HCT116 (cell line): ENCODE measurements around the gene ITLN1. TPM values are rescaled to one million over a fixed set of nuclear protein-coding genes. Genes with fewer than 3 reads are reported as not detected.

Experiments
- ATAC-seq: fragments of 200-7000 bp; cut with Tn5 transposase; 2 replicates; pipeline ENCODE4 v1.9.1; 2020; ENCODE audit warnings: mild to moderate bottlenecking, moderate library complexity
- BruUV-seq: library from RNA; stranded (reverse); fragments of 400-500 nt; replicated peaks from 2 replicates; lab custom pipeline; 2021; lab: Mats Ljungman, UMichigan
- CTCF ChIA-PET: fragments of 300-600 bp; sonication (Branson Sonifier 250); formaldehyde crosslinking; loops from one replicate; lab custom pipeline; 2021; ENCODE audit warnings: antibody characterized with exemption; lab: Charles Lee
- POLR2A ChIA-PET: fragments of 300-600, 350-600 bp; sonication (Branson Sonifier 250); formaldehyde crosslinking; loops from one replicate; lab custom pipeline; 2021; ENCODE audit warnings: antibody characterized with exemption; lab: Charles Lee
- RAD21 ChIA-PET, 2 experiments: fragments of 300-600 bp; sonication (Branson Sonifier 250); formaldehyde crosslinking; loops; one replicate each; lab custom pipeline; 2023; ENCODE audit warnings: low total read pairs in 2 of 2; ENCODE audit not compliant: uncharacterized antibody in 2 of 2, unreplicated experiment in 2 of 2, low non-redundant PET in 1 of 2; lab: Charles Lee
- DNase-seq: peaks from one replicate; pipeline ENCODE4 v3.0.0-alpha.2; 2010; ENCODE audit warnings: low read depth, low spot score
- H2AFZ ChIP-seq: fragments of 200-600 bp; shearing (Covaris generic), sonication (generic); 2 replicates; pipeline ENCODE4 v1.6.1; 2017; ENCODE audit warnings: low read depth, mixed run types, mixed read lengths, antibody characterized with exemption, low read length; ENCODE audit not compliant: poor library complexity, severe bottlenecking
- H3K27ac ChIP-seq: 2 replicates; pipeline ENCODE4 v1.5.1; 2012; ENCODE audit warnings: low read depth, low read length
- H3K27me3 ChIP-seq: fragments of 200-600 bp; sonication (generic); 2 replicates; pipeline ENCODE4 v1.6.1; 2016; ENCODE audit warnings: mixed run types, low read length, mixed read lengths; ENCODE audit not compliant: insufficient read depth
- H3K36me3 ChIP-seq, 2 experiments: fragments of 200-500 bp in 1 of 2; fragments of 200-600 bp in 1 of 2; sonication (Bioruptor generic) in 1 of 2; sonication (generic) in 1 of 2; 2 replicates each; pipeline versions ENCODE4 v1.5.1 to v1.6.1; 2014 to 2016; ENCODE audit warnings: low read length in 2 of 2, inconsistent platforms in 1 of 2, mixed read lengths in 1 of 2, mixed run types in 1 of 2; ENCODE audit not compliant: insufficient read depth in 2 of 2, control insufficient read depth in 1 of 2
- H3K4me1 ChIP-seq, 2 experiments: fragments of 200-600 bp in 1 of 2; sonication (generic) in 1 of 2; 2 replicates each; pipeline versions ENCODE4 v1.5.1 to v1.6.1; 2012 to 2017; ENCODE audit warnings: low read length in 2 of 2, inconsistent platforms in 1 of 2, mild to moderate bottlenecking in 1 of 2, mixed read lengths in 1 of 2, mixed run types in 1 of 2, moderate library complexity in 1 of 2; ENCODE audit not compliant: insufficient read depth in 2 of 2, control insufficient read depth in 1 of 2
- H3K4me2 ChIP-seq: fragments of 200-600 bp; sonication (generic); 2 replicates; pipeline ENCODE4 v1.6.1; 2017; ENCODE audit warnings: mixed run types, low read length, mixed read lengths
- H3K4me3 ChIP-seq, 2 experiments: fragments of 200-600 bp in 1 of 2; sonication (generic) in 1 of 2; replicated peaks in 1 of 2; 2 replicates each; pipeline ENCODE4 v1.5.1; 2011 to 2016; ENCODE audit warnings: low read length in 2 of 2, control low read depth in 1 of 2, low read depth in 1 of 2, mild to moderate bottlenecking in 1 of 2, mixed read lengths in 1 of 2, mixed run types in 1 of 2
- H3K79me2 ChIP-seq: fragments of 200-600 bp; sonication (generic); 2 replicates; pipeline ENCODE4 v1.6.1; 2017; ENCODE audit warnings: mild to moderate bottlenecking, mixed run types, low read length, moderate library complexity, mixed read lengths; ENCODE audit not compliant: insufficient read depth
- H3K9ac ChIP-seq: fragments of 200-600 bp; sonication (generic); 2 replicates; pipeline ENCODE4 v1.6.1; 2016; ENCODE audit warnings: low read length, mixed read lengths
- H3K9me2 ChIP-seq: fragments of 200-600 bp; sonication (generic), shearing (Covaris generic); 2 replicates; pipeline ENCODE4 v1.6.1; 2017; ENCODE audit warnings: mixed run types, mild to moderate bottlenecking, moderate library complexity; ENCODE audit not compliant: insufficient read depth
- H3K9me3 ChIP-seq, 2 experiments: fragments of 200-500 bp in 1 of 2; fragments of 200-600 bp in 1 of 2; sonication (Bioruptor generic) in 1 of 2; sonication (generic) in 1 of 2; 2 replicates each; pipeline ENCODE4 v1.6.1; 2014 to 2017; ENCODE audit warnings: low read length in 2 of 2, mixed read lengths in 2 of 2, inconsistent platforms in 1 of 2, low read depth in 1 of 2, mild to moderate bottlenecking in 1 of 2, mixed run types in 1 of 2, moderate library complexity in 1 of 2; ENCODE audit not compliant: control insufficient read depth in 1 of 2, insufficient read depth in 1 of 2
- H4K20me1 ChIP-seq: fragments of 200-600 bp; sonication (generic), shearing (Covaris generic); 2 replicates; pipeline ENCODE4 v1.6.1; 2017; ENCODE audit warnings: mixed run types, mild to moderate bottlenecking, moderate library complexity; ENCODE audit not compliant: insufficient read depth
- CBX3 ChIP-seq: IDR thresholded peaks from 2 replicates; pipeline ENCODE4 v1.6.1; 2012; ENCODE audit warnings: low read depth
- EGR1 ChIP-seq: IDR thresholded peaks from 2 replicates; pipeline ENCODE4 v1.6.1; 2012; ENCODE audit warnings: low read depth
- ELF1 ChIP-seq: IDR thresholded peaks from 2 replicates; pipeline ENCODE4 v1.6.1; 2012; ENCODE audit warnings: low read depth, borderline replicate concordance
- EZH2 ChIP-seq: fragments of 200-600 bp; sonication (generic); IDR thresholded peaks from 2 replicates; pipeline ENCODE4 v1.6.1; 2017; ENCODE audit warnings: antibody characterized with exemption, mixed run types
- FOSL1 ChIP-seq: IDR thresholded peaks from 2 replicates; pipeline ENCODE4 v1.6.1; 2012; ENCODE audit warnings: low read depth
- JUND ChIP-seq: IDR thresholded peaks from 2 replicates; pipeline ENCODE4 v1.6.1; 2012
- POLR2A ChIP-seq: IDR thresholded peaks from 2 replicates; pipeline ENCODE4 v1.7.0; 2011; ENCODE audit warnings: borderline replicate concordance; ENCODE audit not compliant: insufficient read depth, insufficient read length; ENCODE audit errors: extremely low read depth
- POLR2AphosphoS5 ChIP-seq: IDR thresholded peaks from 2 replicates; pipeline ENCODE4 v1.6.1; 2011; ENCODE audit warnings: mild to moderate bottlenecking, low read depth, low read length, moderate library complexity
- SIN3A ChIP-seq: IDR thresholded peaks from 2 replicates; pipeline ENCODE4 v1.6.1; 2012; ENCODE audit warnings: low read depth
- SP1 ChIP-seq: IDR thresholded peaks from 2 replicates; pipeline ENCODE4 v1.6.1; 2012; ENCODE audit warnings: low read depth
- SRF ChIP-seq: IDR thresholded peaks from 2 replicates; pipeline ENCODE4 v1.6.1; 2012; ENCODE audit warnings: low read depth
- TCF7L2 ChIP-seq: IDR thresholded peaks from 2 replicates; pipeline ENCODE4 v1.7.0; 2011; ENCODE audit warnings: borderline replicate concordance, inconsistent platforms; ENCODE audit not compliant: insufficient read depth, insufficient read length; ENCODE audit errors: extremely low read depth
- YY1 ChIP-seq: IDR thresholded peaks from 2 replicates; pipeline ENCODE4 v1.6.1; 2011; ENCODE audit warnings: low read length, low read depth, moderate library complexity, mild to moderate bottlenecking; ENCODE audit not compliant: insufficient replicate concordance; ENCODE audit errors: extremely low read depth
- ZFX ChIP-seq: fragments of 450-650 bp; IDR thresholded peaks from 2 replicates; pipeline ENCODE4 v1.6.1; 2017
- ZNF274 ChIP-seq: fragments of 200-500 bp; sonication (Bioruptor generic); IDR thresholded peaks from 2 replicates; pipeline ENCODE4 v1.6.1; 2014; ENCODE audit warnings: mild to moderate bottlenecking, low read depth, low read length, inconsistent platforms
- intact Hi-C: fragments of 100-400 bp; cut with micrococcal nuclease; formaldehyde crosslinking; loops from 2 replicates; pipeline ENCODE4 v1.10.0; 2022
- total RNA-seq: library from RNA; stranded (reverse); gene quantifications from one replicate; pipeline ENCODE4 v1.2.1, GENCODE V29; 2021; ENCODE audit not compliant: unreplicated experiment
- TF ChIP-seq, protein P1 (sequence below): IDR thresholded peaks from 2 replicates; pipeline ENCODE4 v1.6.1; 2012
- TF ChIP-seq, protein P2 (sequence below): IDR thresholded peaks from 2 replicates; pipeline ENCODE4 v1.6.1; 2011; ENCODE audit warnings: mild to moderate bottlenecking, low read length, moderate library complexity; ENCODE audit not compliant: insufficient replicate concordance; ENCODE audit errors: extremely low read depth
- TF ChIP-seq, protein P3 (sequence below): IDR thresholded peaks from 2 replicates; pipeline ENCODE4 v1.6.1; 2012; ENCODE audit warnings: low read depth

Gene ITLN1
- total RNA-seq, 1 experiment from 2014 or later: not detected

DNA sequence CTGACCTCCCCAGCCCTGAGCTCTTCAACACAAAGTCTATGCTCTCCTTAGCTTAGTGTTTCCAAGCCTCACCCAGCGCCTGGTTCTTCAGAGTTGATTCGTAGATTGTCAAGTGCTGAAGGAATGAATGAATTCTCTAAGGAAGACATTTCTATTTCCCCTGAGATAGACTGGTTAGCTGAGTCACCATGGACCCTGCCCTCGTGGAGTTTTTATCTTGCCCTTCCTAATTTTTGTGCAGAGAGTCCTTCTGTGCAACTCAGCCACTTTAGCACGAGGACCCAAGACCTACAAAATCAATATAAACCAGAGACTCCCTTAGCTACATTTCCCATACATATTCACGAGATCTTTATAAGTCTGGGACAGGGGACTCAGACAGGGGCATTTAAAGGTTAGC is 19.6 kb downstream of the ITLN1 start:
- H3K9me3 ChIP-seq: no peaks in the 10 kb centered on the region
- no peaks in the 10 kb centered on the region for H3K36me3 ChIP-seq
- RAD21 ChIA-PET: no interaction called here
- ATAC-seq: no peak
- no peak overlapping the region for H3K4me2 ChIP-seq
- H3K79me2 ChIP-seq: no peaks in the 10 kb centered on the region
- no peak overlapping the region for H2AFZ ChIP-seq
- DNase-seq: no peak
- no peak overlapping the region for H3K27ac ChIP-seq
- no peaks in the 10 kb centered on the region for H3K9me2 ChIP-seq
- TF ChIP-seq, protein P1, sequence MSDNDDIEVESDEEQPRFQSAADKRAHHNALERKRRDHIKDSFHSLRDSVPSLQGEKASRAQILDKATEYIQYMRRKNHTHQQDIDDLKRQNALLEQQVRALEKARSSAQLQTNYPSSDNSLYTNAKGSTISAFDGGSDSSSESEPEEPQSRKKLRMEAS: no peak
- TF ChIP-seq SRF: no peak
- TF ChIP-seq FOSL1: no peak
- no peak for TF ChIP-seq CBX3
- no peak for TF ChIP-seq YY1
- TF ChIP-seq POLR2A: no peak
- TF ChIP-seq EZH2: no peak
- no peak for TF ChIP-seq TCF7L2
- no peak for TF ChIP-seq ELF1
- TF ChIP-seq JUND: no peak
- TF ChIP-seq, protein P2, sequence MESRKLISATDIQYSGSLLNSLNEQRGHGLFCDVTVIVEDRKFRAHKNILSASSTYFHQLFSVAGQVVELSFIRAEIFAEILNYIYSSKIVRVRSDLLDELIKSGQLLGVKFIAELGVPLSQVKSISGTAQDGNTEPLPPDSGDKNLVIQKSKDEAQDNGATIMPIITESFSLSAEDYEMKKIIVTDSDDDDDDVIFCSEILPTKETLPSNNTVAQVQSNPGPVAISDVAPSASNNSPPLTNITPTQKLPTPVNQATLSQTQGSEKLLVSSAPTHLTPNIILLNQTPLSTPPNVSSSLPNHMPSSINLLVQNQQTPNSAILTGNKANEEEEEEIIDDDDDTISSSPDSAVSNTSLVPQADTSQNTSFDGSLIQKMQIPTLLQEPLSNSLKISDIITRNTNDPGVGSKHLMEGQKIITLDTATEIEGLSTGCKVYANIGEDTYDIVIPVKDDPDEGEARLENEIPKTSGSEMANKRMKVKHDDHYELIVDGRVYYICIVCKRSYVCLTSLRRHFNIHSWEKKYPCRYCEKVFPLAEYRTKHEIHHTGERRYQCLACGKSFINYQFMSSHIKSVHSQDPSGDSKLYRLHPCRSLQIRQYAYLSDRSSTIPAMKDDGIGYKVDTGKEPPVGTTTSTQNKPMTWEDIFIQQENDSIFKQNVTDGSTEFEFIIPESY: no peak
- no peak for TF ChIP-seq ZNF274
- no peak for TF ChIP-seq SP1
- TF ChIP-seq SIN3A: no peak
- TF ChIP-seq ZFX: no peak
- no peak for TF ChIP-seq POLR2AphosphoS5
- TF ChIP-seq, protein P3, sequence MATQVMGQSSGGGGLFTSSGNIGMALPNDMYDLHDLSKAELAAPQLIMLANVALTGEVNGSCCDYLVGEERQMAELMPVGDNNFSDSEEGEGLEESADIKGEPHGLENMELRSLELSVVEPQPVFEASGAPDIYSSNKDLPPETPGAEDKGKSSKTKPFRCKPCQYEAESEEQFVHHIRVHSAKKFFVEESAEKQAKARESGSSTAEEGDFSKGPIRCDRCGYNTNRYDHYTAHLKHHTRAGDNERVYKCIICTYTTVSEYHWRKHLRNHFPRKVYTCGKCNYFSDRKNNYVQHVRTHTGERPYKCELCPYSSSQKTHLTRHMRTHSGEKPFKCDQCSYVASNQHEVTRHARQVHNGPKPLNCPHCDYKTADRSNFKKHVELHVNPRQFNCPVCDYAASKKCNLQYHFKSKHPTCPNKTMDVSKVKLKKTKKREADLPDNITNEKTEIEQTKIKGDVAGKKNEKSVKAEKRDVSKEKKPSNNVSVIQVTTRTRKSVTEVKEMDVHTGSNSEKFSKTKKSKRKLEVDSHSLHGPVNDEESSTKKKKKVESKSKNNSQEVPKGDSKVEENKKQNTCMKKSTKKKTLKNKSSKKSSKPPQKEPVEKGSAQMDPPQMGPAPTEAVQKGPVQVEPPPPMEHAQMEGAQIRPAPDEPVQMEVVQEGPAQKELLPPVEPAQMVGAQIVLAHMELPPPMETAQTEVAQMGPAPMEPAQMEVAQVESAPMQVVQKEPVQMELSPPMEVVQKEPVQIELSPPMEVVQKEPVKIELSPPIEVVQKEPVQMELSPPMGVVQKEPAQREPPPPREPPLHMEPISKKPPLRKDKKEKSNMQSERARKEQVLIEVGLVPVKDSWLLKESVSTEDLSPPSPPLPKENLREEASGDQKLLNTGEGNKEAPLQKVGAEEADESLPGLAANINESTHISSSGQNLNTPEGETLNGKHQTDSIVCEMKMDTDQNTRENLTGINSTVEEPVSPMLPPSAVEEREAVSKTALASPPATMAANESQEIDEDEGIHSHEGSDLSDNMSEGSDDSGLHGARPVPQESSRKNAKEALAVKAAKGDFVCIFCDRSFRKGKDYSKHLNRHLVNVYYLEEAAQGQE: no peak
- no peak for TF ChIP-seq EGR1
- TF ChIP-seq, all 23 proteins: peak for 0
- Histone ChIP-seq H4K20me1 (no peaks in the 10 kb centered on the region), H3K4me1 (no peaks in the 10 kb centered on the region), H3K9ac (no peak overlapping the region), H3K4me3 (no peak overlapping the region), H3K27me3 (no peaks in the 10 kb centered on the region)
- intact Hi-C loops: no loop called here
- BruUV-seq: no TSS peak
- ChIA-PET POLR2A (no interaction called here), CTCF (no interaction called here)
